Measurements from ENCODE around the gene CCL24.
"Not testable (repeated sequence)": the region's sequence is repeated elsewhere in the genome, so short reads cannot be mapped to it uniquely, and the experiment has no call there.

Gene CCL24

DNA sequence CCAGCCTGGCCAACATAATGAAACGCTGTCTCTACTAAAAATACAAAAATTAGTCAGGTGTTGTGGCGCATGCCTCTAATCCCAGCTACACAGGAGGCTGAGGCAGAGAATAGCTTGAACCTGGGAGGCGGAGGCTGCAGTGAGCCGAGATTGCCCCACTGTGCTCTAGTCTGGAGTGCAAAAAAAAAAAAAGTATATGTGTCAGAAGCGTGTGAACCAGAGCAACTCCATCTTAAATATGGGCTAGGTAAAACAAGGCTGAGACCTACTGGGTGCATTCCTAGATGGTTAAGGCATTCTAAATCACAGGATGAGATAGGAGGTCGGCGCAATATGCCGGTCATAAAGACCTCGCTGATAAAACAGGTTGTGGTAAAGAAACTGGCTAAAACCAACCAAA lies 6.2 kb downstream of the CCL24 start:
- no peaks in the 10 kb centered on the region for H3K36me3 Mint-ChIP-seq
- H3K4me3 Mint-ChIP-seq, result no peak overlapping the region
- DNase-seq (ENCODE audit: low spot score in 2 of 2), result no peak

DNA sequence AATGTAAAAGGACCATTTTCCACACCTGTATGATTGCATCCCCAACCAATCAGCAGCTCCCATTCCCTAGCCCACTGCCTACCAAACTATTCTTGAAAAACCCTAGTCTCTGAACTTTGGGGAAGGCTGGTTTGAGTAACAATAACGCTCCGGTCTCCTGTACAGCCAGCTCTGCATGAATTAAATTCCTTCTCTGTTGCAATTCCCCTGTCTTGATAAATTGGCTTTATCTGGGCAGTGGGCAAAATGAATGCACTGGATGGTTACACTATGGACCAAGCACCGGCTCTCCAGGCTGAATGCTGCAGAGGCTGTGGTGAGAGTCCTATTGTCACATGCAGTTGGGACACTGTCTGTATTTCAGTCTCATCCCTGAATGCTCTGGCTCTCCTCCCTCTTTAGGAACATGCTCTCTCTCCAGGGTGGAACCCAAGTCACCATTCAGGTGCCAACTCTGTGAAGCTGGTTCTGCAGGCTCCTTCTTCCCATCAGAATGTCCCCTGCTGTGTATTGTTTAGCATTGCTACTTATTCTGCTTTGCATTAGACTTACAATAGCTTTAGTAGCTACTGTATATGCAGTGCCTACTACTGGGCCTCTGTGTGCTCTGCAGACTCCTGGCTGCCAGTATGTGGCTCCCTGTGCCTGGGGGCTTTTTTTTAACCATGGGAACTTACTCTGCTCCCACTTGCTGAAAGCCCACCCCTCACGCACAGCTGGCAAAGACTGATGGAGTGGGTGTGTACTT lies 6.9 kb downstream of the CCL24 start:
- DNase-seq (ENCODE audit: low spot score in 2 of 2), result no peak

More for the DNA sequence above, 6.2 kb downstream of the CCL24 start:
- H3K9me3 Mint-ChIP-seq, result peaks cover 5% of the 10 kb centered on the region
- no peaks in the 10 kb centered on the region for H3K4me1 Mint-ChIP-seq
- ATAC-seq, result no peak
- no peak overlapping the region for H3K27ac Mint-ChIP-seq

DNA sequence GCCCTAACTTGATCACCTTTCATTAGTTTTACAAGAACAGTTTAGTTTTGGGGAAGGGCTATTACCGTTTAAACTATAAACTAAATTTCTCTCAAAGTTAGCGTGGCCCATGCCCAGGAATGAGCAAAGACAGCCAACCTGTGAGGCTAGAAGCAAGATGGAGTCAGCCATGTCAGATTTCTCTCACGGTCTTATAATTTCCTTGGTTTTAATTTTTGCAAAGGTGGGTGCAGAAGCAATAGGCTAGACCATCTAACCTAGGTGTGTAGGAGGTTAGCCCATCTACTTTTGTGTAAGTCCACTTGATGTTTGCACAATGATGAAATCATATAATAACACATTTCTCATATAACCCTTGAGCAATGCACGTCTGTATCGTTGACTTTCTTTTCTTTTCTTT lies 8.9 kb downstream of the CCL24 start:
- Mint-ChIP-seq H3K4me1 (no peaks in the 10 kb centered on the region), H3K9me3 (peaks cover 5% of the 10 kb centered on the region), H3K4me3 (no peak overlapping the region), H3K36me3 (no peaks in the 10 kb centered on the region), H3K27ac (no peak overlapping the region)
- DNase-seq (ENCODE audit: low spot score in 2 of 2), result no peak
- ATAC-seq, result no peak

More for the DNA sequence above, 6.9 kb downstream of the CCL24 start:
- Mint-ChIP-seq H3K4me1 (no peaks in the 10 kb centered on the region), H3K36me3 (no peaks in the 10 kb centered on the region), H3K9me3 (peaks cover 5% of the 10 kb centered on the region), H3K4me3 (no peak overlapping the region), H3K27ac (no peak overlapping the region)
- ATAC-seq, result no peak

DNA sequence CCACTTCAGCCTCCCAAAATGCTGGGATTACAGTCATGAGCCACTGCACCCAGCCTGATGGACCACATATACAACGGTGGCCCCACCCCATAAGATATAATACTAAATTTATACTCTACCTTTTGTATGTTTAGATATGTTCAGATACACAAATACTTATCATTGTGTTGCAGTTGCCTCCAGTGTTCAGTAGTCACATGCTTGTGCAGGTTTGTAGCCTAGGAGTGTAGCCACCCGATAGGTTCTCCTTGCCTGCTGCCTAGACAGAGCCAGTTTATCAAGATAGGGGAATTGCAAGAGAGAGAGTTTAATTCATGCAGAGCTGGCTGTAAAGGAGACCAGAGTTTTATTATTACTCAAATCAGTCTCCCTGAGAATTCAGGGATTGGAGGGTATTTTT lies 9.6 kb downstream of the CCL24 start:
- Mint-ChIP-seq H3K9me3 (peaks cover 5% of the 10 kb centered on the region), H3K27ac (no peak overlapping the region), H3K4me3 (no peak overlapping the region), H3K4me1 (no peaks in the 10 kb centered on the region), H3K36me3 (no peaks in the 10 kb centered on the region)
- ATAC-seq, result no peak
- DNase-seq (ENCODE audit: low spot score in 2 of 2), result no peak

DNA sequence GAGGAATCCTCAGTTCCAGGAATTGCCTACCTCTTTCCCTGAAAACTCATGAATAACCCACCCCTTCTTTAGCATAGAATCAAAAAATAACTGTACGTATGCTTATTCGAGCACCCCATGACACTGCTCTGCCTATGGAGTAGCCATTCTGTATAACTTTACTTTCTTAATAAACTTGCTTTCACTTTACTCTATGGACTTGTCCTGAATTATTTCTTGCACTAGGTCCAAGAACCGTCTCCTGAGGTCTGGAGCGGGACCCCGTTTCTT lies 11.1 kb downstream of the CCL24 start:
- H3K4me3 Mint-ChIP-seq, result no peak overlapping the region
- no peaks in the 10 kb centered on the region for H3K4me1 Mint-ChIP-seq
- ATAC-seq, result no peak
- peaks cover 5% of the 10 kb centered on the region for H3K9me3 Mint-ChIP-seq
- DNase-seq (ENCODE audit: low spot score in 2 of 2), result no peak
- no peaks in the 10 kb centered on the region for H3K36me3 Mint-ChIP-seq
- no peak overlapping the region for H3K27ac Mint-ChIP-seq

DNA sequence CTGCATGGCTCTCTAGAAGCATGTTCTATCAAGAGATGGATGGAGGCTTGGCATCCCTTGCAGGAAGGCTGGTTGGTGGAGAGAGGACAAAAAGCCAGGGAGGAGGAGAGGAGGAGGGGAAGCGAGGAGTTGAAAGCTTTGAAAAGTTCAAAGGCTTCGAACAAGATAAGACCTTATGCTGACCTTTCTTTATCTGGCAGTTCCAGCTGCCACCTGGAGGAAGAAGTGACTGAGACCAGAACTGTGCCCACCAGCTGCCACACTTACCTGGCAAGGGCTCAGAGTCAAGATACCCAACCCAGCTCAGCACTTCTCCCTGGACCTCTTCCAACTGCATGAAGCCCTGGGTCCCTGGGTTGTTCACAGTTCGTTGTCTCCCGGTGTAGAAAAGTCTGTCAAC lies 14.8 kb downstream of the CCL24 start:
- H3K27ac Mint-ChIP-seq, result no peak overlapping the region
- no peak for DNase-seq (ENCODE audit: low spot score in 2 of 2)

DNA sequence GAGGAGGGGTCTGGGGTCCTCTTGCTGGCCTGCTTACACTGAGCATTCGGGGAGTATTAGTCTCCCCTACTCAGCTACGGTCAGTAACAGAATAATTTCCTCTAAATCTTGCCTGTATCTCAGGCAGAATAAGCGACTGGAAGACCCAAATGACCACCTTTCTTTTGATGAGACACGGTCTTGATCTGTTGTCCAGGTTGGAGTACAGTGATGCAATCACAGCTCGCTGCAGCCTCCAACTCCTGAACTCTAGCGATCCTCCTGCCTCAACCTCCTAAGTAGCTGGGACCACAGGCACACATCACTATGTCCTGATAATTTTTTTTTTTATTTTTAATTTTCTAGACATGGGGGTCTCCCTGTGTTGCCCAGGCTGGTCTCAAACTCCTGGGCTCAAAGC lies 17.2 kb downstream of the CCL24 start:
- ATAC-seq (no peak), DNase-seq (ENCODE audit: low spot score in 2 of 2) (no peak)
- Mint-ChIP-seq H3K36me3 (no peaks in the 10 kb centered on the region), H3K4me3 (no peak overlapping the region), H3K4me1 (no peaks in the 10 kb centered on the region), H3K9me3 (no peaks in the 10 kb centered on the region), H3K27ac (no peak overlapping the region)

More for the DNA sequence above, 14.8 kb downstream of the CCL24 start:
- H3K36me3 Mint-ChIP-seq, result no peaks in the 10 kb centered on the region
- no peaks in the 10 kb centered on the region for H3K4me1 Mint-ChIP-seq
- no peak overlapping the region for H3K4me3 Mint-ChIP-seq
- no peaks in the 10 kb centered on the region for H3K9me3 Mint-ChIP-seq
- ATAC-seq, result no peak

DNA sequence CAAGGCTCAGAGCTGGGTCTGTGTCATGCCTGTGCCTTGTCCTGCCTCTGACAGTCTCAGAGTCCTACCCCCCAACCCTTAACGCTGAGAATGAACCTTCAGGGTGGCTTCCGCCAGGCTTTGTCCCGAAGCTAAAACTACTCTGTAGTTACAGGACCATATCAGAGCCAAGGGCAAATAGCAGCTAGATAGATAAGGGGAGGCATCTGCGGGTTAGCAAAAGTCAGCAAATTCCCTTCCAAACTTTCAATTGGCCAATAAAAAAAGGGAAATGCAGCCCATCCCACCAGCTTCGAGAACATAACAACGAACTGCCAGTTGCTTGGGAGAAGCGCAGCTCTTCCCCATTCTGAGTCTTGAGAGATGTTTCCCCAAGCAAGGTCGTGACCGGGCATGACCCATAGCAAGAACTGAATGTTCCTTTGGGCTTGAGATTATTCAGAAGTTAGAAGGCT lies 17.7 kb downstream of the CCL24 start:
- no peaks in the 10 kb centered on the region for H3K9me3 Mint-ChIP-seq
- DNase-seq (ENCODE audit: low spot score in 2 of 2) (no peak), ATAC-seq (no peak)
- H3K36me3 Mint-ChIP-seq, result no peaks in the 10 kb centered on the region
- no peak overlapping the region for H3K4me3 Mint-ChIP-seq
- no peak overlapping the region for H3K27ac Mint-ChIP-seq
- no peaks in the 10 kb centered on the region for H3K4me1 Mint-ChIP-seq

DNA sequence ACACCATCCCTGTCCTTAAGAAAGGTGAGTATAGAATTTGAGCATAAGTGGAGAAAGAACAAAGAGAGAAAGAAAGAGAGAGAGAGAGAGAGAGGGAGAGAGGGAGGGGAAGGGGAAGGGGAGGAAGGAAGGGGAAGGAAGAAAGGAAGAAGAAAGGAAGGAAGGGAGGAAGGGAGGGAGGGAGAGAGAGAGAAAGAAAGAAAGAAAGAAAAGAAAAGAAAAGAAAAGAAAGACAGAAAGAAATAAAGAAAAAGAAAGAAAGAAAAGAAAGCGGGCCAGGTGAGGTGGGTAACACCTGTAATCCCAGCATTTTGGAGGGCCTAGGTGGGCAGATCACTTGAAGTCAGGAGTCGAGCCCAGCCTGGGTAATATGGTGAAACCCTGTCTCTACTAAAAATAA lies 19.9 kb downstream of the CCL24 start:
- H3K36me3 Mint-ChIP-seq, result no peaks in the 10 kb centered on the region
- H3K27ac Mint-ChIP-seq, result no peak overlapping the region
- no peaks in the 10 kb centered on the region for H3K4me1 Mint-ChIP-seq
- H3K4me3 Mint-ChIP-seq, result no peak overlapping the region
- H3K9me3 Mint-ChIP-seq, result no peaks in the 10 kb centered on the region
- DNase-seq (ENCODE audit: low spot score in 2 of 2) (no peak), ATAC-seq (no peak)

DNA sequence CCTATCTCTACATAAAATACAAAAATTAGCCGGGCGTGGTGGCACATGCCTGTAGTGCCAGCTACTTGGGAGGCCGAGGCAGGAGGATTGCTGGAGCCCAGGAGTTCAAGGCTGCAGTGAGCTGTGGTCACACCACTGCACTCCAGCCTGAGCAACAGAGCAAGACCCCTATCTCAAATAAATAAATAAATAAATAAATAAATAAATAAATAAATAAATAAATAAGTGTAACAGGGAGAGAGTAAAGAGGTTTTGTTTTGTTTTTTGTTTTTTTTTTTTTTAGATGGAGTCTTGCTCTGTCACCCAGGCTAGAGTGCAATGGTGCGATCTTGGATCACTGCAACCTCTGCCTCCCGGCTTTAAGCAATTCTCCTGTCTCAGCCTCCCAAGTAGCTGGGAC lies 21.0 kb downstream of the CCL24 start:
- ATAC-seq; H3K27ac Mint-ChIP-seq; DNase-seq (ENCODE audit: low spot score in 2 of 2); H3K36me3 Mint-ChIP-seq; H3K4me3 Mint-ChIP-seq; H3K4me1 Mint-ChIP-seq; H3K9me3 Mint-ChIP-seq: not testable (repeated sequence)

DNA sequence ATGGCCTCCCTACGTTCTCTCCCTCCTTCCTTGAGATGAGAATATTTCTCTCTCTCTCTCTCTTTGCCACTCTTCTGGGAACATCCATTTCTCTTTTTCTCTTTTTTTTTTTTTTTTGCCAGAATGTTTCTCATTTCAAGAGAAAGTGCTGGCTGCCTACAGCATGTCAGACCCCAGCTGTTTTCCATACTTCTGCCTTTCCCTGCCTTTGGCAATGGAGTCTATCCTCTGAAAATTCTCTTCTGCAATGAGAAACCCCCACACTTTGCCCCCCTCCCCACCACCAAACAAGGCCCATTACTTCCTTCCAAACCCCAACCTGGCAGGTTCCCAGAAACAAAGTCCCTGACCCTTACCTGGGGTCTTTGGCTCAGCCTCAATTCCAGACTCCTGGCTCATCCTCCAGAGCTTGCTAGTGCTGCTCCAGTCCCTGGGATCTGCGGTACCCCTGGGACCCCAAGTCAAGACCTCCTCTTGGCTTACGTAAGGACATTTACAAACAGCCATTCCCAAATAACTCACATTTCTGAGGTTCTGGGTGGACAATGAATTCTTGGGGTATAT lies 24.2 kb downstream of the CCL24 start:
- Mint-ChIP-seq H3K27ac (no peak overlapping the region), H3K4me1 (no peaks in the 10 kb centered on the region), H3K9me3 (no peaks in the 10 kb centered on the region), H3K36me3 (no peaks in the 10 kb centered on the region), H3K4me3 (no peak overlapping the region)
- no peak for DNase-seq (ENCODE audit: low spot score in 2 of 2)
- ATAC-seq, result no peak

DNA sequence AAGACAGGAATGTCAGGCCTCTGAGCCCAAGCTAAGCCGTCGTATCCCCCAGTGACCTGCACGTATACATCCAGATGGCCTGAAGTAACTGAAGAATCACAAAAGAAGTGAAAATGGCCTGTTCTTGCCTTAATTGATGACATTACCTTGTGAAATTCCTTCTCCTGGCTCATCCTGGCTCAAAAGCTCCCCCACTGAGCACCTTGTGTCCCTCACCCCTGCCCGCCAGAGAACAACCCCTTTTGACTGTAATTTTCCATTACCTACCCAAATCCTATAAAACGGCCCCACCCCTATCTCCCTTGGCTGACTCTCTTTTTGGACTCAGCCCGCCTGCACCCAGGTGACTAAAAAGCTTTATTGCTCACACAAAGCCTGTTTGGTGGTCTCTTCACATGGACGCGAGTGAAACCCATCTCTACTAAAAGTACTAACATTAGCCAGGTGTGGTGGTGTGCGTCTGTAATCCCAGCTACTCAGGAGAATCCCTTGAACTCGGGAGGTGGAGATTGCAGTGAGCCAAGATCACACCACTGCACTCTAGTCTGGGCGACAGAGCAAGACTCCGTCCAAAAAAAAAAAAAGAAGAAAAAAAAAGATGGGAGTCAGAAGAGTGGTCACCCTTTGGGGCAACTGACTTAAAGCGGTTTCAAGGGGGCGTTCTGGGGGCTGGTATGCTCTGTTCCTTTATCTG lies 25.3 kb downstream of the CCL24 start:
- DNase-seq (ENCODE audit: low spot score in 2 of 2); ATAC-seq; H3K4me1 Mint-ChIP-seq; H3K27ac Mint-ChIP-seq; H3K9me3 Mint-ChIP-seq; H3K36me3 Mint-ChIP-seq; H3K4me3 Mint-ChIP-seq: not testable (repeated sequence)

DNA sequence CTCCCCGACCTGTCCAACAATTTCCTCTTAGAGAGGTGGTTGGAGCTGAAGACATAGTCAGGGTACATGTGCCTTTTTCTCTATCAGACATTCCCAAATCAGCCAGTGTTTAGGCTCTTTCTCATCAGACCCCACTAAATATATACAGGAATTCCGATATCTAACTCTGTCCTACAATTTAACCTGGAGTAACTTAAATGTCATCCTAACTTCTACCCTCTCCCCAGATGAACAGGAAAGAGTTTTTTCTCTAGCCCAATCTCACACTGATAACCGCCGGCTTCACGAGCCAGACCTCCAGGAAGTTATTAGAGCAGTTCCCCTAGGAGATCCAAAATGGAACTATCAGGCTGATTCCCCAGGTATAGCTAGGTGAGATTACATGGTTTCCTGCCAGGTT lies 30.5 kb downstream of the CCL24 start:
- not testable (repeated sequence) for DNase-seq (ENCODE audit: low spot score in 2 of 2); H3K9me3 Mint-ChIP-seq; H3K4me3 Mint-ChIP-seq; ATAC-seq; H3K36me3 Mint-ChIP-seq
- Mint-ChIP-seq H3K27ac (peak overlapping the region; percentile 75), H3K4me1 (peaks cover 24% of the 10 kb centered on the region)

DNA sequence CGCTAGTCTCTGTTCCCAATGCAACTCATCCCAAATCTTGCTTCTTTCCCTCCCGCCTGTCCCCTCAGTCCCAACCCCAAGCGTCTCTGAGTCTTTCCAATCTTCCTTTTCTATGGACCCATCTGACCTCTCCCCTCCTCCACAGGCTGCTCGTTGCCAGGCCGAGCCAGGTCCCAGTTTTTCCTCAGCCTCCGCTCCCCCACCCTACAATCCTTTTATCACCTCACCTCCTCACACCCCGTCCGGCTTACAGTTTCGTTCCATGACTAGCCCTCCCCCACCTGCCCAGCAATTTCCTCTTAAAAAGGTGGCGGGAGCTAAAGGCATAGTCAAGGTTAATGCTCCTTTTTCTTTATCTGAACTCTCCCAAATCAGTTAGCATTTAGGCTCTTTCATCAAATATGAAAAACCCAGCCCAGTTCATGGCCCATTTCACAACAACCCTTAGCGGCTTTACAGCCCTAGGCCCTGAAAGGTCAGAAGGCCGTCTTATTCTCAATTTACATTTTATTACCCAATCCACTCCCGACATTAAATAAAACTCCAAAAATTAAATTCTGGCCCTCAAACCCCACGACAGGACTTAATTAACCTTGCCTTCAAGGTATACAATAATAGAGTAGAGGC lies 32.8 kb downstream of the CCL24 start:
- H3K36me3 Mint-ChIP-seq, result not testable (repeated sequence)

DNA sequence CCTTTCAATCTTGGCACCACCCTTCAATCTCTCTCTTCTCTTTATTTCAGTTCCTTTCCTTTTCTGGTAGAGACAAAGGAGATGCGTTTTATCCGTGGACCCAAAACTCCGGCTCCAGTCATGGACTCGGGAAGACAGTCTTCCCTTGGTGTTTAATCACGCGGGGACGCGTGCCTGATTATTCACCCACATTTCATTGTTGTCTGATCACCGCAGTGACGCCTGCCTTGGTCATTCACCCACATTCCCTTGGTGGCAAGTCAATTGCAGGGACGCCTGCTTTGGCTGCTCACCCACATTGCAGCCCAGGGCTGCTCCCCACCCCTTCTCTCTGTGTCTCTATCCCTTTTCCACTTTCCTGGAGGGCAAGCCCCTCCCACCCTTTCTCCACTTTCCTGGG lies 34.1 kb downstream of the CCL24 start:
- not testable (repeated sequence) for H3K9me3 Mint-ChIP-seq; DNase-seq (ENCODE audit: low spot score in 2 of 2); H3K4me3 Mint-ChIP-seq; H3K36me3 Mint-ChIP-seq; ATAC-seq
- Mint-ChIP-seq H3K4me1 (peaks cover 43% of the 10 kb centered on the region), H3K27ac (peak overlapping the region; percentile 13)

More for the DNA sequence above, 32.8 kb downstream of the CCL24 start:
- not testable (repeated sequence) for H3K9me3 Mint-ChIP-seq; H3K4me3 Mint-ChIP-seq; ATAC-seq; DNase-seq (ENCODE audit: low spot score in 2 of 2)
- H3K4me1 Mint-ChIP-seq, result peaks cover 35% of the 10 kb centered on the region
- peak overlapping the region; percentile 75 for H3K27ac Mint-ChIP-seq

DNA sequence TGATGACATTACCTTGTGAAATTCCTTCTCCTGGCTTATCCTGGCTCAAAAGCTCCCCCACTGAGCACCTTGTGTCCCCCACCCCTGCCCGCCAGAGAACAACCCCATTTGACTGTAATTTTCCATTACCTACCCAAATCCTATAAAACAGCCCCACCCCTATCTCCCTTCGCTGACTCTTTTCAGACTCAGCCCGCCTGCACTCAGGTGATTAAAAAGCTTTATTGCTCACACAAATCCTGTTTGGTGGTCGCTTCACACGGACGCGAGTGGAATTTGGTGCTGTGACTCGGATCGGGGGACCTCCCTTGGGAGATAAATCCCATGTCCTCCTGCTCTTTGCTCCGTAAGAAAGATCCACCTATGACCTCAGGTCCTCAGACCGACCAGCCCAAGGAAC lies 34.6 kb downstream of the CCL24 start:
- H3K4me1 Mint-ChIP-seq, result peaks cover 43% of the 10 kb centered on the region
- not testable (repeated sequence) for H3K4me3 Mint-ChIP-seq; DNase-seq (ENCODE audit: low spot score in 2 of 2); H3K36me3 Mint-ChIP-seq; ATAC-seq; H3K9me3 Mint-ChIP-seq
- H3K27ac Mint-ChIP-seq, result peak overlapping the region; percentile 13
